HG02943 (cell line): ENCODE data around the gene DHDDS.

Source experiments
- ATAC-seq: cut with Tn5 transposase; IDR thresholded peaks from one replicate; pipeline ENCODE4 v1.9.1; 2021; ENCODE audit warnings: mild to moderate bottlenecking, low read depth, moderate library complexity; ENCODE audit not compliant: unreplicated experiment

The DHDDS gene

DNA sequence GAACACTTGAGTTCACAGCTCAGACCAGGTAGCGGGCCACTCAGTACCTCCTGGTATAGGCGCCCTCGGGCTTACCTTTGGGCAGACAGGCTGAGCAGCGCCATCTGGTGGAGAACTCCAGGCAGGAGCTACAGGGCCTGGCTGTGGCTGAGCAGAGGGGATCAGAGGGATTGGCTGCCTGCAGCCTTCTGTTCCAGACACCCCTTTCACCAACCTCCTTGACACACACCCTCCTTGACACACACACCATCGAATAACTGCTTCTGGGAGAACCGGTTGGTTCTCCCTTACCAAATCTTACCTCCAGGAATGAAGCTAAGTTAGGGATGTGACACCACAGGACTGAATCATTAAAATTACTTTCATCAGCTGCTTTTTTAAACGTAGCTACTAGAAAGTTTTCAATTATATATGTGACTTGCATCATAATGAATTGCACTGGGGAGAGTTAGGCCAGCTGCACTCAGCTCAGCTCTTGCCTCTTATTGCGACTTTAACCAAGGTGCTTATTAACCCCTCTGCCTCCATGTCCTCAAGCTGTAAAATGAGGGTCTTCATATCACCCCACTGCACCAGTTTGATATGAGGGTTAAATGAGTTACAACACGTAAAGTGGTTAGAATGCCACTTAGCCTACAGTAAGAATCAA, 14.9 kb upstream of the DHDDS start:
- no peak for ATAC-seq

DNA sequence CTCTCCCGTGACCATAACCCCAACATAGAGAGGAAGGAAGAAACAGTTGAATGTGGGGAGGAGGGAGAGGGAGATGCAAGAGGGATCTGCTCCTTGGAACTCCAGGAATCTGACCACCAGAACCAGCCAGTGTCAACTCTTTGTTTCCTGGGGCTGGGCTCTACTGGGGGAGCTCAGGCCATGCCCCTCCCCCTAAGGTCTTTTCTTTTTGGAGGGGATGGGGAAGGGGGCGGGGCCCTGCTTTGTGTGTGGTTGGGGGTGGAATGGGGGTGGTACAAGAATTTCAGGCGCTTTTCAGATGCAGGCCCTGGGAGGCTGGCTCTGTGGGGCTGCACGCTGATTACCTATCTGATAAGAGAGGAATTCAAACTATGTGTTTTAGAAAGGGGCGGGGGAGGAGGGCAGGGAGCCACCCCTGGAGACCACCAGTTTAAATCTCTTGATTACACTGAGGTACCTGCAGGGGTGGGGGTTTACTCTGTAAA, 13.2 kb upstream of the DHDDS start:
- no peak for ATAC-seq

DNA sequence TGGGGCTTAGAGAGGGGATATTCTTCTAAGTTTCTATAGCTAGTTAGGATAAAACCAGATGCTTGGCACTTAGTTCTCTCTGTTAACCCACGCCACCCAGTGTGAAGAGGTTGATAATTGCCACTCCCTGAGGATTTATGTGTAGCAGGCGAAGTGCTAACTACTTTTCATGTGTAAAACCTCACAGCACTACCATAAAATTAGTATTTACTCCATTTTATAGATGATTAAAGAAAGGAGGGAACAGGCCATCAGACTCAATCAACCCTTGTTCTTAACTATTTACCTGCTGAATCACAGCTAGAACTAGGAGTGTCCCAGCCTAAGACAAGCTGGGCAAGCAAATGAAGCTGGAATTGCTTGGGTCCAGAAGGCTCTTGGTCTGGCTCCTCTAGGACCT, 12.6 kb upstream of the DHDDS start:
- no peak for ATAC-seq

DNA sequence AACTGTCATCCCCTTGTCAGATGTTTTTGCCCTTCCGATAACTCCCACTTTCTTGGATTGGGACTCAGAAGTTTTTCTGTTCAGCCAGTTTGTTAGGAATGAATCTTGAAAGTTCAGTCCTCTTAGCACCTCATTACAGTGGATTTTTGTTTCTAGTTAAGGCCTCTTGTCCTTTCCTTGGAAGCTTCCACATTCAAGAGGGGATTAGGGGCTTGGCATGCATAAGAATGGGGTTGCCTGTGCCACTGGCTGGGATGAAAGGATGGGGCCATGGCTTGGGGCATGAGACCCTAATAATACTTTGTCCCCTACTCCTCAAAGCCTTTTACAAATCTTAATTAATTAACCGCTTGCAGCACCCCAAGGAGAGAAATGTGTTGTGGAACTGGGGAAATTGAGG, 2.4 kb upstream of the DHDDS start:
- no peak for ATAC-seq

DNA sequence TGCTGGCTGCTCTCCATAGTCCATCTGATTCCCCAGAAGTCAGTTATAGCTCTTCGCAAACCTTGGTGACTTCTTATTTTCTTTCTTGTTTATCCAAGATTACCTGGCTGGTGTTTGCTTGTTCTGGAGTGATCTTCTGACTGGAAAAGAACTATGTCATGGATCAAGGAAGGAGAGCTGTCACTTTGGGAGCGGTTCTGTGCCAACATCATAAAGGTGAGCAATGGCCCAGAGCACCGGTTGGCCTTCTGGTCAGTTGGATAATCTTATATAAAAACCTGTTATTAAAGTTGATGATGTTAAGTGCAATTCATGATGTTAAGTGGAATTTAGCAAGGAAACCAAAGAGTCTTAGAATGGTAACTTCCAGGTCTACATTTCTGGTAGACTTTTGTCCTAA, 672 bp downstream of the DHDDS start:
- ATAC-seq, result no peak

DNA sequence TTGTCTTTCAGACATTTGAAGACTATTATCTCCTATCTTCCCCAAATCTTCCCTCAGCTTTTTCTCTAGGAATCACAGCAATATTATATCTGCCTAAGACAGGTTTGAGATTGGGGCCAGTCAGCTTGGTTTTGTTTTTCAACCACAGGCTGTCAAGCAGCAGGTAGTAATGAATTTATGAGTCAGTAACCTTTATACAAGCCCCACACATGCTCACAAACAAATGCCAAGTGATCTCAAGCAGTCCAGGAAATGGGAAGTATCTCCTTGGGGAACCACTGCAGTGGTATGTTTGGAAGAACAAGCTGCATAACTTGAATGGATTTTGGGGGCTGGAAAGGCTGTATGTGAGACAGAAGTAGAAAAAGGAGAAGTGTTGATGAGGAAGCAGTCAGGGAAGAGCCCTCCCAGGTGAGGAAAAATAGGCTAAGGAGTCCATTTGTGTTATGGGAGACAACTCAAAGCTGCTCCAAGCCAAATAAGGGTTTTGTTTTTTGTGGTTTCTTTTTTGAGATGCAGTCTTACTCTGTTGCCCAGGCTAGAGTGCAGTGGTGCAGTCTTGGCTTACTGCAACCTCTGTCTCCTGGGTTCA, 2.1 kb downstream of the DHDDS start:
- ATAC-seq, result no peak

DNA sequence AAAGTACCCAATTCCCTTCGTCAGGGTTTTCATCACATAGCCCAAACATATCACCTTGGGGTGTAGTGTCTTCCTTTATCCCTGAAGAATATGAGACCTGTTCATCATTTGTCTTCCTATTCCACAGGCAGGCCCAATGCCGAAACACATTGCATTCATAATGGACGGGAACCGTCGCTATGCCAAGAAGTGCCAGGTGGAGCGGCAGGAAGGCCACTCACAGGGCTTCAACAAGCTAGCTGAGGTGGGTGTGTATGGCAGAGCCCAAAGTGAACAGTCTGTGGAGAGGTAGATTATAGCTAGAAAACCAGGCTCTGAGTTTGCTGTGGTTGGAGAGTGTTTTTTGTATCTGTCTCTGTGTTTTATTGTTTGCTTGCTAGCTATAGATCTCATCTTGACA, 5.9 kb downstream of the DHDDS start:
- ATAC-seq, result no peak

DNA sequence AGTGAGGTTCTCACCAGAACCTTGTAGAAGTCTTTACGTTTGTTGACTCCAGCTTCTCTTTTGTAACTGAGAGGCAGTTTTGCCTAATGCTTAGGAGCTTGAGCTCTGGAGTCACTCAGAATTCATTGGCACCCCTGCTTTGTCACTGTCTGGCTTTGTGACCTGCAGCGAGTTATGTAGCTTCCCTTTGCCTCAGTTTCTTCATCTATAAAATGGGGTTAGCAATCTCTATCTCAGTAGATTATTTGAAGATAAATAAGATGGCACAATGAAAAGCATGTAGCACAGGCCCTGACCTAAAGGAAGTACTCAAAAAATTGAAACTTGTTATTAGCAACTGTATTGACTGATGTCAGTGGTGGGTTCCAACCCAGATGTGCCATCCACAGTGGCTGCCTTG, 8.1 kb downstream of the DHDDS start:
- ATAC-seq, result no peak

DNA sequence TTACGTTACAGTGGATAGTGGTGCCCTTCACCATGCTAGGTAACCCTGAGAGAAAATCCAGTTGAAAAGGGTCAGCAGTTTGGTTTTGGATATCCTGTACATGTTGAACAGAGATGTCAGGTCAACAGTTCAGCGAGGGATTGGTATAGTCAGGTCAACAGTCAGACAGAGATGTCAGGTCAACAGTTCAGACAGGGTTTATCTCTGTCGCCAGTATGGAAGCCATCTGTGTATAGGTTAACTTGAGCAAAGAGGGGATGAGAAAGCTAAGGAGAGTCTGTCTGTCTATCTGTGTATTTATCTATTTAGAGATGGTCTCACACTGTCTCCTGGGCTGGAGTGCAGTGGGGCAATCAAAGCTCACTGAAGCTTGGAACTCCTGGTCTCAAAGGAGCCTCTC, 17.7 kb downstream of the DHDDS start:
- ATAC-seq, result no peak

DNA sequence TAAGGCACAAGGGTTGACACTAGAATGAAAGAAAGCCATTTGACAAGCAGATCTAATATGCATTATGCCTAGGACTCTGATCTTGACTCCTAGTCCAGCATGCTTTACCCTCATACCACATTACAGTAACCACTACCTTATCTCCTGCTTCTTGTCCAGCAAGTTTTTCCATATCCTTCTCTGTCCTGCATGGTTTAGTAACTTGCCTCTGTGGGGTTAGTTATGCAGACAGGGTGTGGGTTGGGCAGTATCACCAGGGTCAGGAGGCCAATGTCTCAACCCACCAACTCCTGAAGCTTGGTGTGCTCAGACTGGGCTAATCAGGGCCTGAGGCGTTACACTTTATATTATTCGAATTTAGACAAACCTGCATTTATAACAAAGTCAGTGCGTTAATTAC, 18.8 kb downstream of the DHDDS start:
- no peak for ATAC-seq

DNA sequence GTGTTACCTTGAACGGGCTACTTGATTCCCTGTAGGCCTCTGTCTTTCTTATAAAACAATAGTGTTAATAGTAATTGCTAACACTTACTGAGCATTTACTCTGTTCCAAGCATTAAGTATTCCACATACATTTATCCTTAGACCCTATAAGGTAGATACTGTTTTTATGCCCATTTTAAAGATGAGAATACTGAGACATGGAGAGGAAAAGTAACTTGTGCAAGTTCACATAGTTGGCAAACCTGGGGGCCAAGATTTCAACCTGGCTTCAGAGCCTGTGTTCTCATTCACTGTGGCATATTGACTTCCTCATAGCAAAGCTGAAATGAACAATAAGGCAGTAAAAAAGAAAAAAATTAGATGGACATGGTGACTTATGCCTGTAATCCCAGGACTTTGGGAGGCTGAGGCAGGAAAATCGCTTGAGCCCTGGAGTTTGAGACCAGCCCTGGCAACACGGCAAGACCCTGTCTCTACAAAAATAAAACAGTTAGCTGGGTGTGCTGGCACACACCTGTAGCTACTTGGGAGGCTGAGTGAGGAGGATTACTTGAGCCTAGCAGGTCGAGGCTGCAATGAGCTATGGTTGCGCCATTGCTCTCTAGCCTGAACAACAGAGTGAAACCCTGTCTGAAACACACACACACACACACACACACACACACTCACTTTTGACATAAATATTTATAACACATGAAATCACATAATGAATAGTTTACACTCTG, 20.5 kb downstream of the DHDDS start:
- ATAC-seq, result no peak

DNA sequence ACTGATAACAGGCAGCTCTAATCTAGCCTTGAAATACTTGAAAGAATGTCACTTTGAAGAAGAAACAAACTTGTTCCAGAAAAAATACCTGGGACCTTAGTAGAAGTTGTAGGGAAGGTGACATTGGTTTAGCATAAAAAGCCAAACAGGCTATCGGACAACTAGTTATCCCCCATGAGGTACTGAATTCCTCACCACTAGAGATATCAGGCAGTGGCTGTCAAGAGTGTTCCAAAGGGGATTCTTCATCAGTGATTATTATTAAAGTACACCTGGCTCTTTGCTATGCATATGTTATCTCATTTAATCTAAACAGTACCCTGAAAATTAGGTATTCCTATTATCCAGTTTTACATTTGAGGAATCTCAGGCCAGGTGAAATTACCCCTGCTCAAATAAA, 27.0 kb downstream of the DHDDS start:
- no peak for ATAC-seq

DNA sequence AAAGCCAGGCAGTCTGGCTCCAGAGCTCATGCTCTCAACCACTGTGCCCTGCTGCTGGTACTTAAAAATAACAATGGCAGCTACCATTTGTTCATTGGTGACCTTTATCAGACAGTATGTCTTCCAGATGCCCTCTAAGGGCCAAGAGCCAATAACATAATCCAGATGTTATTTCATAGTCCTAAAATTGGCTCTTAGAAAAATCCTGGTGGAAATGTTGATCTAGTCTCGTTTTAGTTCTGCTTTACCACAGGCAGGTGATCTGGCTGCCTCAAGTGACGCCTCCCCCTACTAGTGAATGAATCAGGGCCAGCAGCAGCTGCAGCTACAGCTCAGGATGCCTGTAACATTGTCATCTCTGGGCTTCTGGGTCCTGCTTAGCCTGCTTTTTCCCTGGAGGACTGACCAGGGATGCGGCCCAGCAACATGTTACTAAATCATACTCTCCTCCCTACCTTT, 27.5 kb downstream of the DHDDS start:
- no peak for ATAC-seq

DNA sequence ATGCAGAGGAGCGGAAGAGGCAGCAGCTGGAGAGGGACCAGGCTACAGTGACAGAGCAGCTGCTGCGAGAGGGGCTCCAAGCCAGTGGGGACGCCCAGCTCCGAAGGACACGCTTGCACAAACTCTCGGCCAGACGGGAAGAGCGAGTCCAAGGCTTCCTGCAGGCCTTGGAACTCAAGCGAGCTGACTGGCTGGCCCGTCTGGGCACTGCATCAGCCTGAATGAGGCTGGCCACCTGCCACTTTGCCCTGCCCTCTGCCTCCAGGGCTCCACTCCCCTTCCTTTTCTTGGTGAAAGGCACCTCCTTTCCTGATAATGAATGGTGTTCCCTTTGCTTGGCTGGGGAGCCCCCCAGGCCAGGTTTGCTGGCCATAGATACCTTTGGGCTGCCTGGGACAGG, 36.8 kb downstream of the DHDDS start:
- no peak for ATAC-seq

DNA sequence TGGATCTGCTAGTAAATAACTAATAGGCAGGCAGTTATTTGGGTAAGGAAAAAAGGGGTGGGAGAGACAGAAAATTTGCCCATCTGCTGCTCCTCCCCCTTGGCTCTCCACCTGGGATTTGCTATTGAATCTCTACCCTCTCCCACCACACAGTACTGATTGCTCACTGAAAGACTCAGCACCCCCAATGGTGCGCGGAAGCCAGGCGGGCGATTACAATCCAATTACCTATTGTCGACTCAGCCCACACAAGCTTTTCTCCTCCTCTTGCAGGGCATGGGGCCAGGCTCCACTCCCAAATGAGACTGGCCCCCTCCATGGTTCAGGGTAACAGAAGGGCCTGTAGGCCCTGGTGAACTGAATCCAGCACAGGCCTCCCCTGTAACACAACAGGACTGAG, 37.4 kb downstream of the DHDDS start:
- no peak for ATAC-seq

DNA sequence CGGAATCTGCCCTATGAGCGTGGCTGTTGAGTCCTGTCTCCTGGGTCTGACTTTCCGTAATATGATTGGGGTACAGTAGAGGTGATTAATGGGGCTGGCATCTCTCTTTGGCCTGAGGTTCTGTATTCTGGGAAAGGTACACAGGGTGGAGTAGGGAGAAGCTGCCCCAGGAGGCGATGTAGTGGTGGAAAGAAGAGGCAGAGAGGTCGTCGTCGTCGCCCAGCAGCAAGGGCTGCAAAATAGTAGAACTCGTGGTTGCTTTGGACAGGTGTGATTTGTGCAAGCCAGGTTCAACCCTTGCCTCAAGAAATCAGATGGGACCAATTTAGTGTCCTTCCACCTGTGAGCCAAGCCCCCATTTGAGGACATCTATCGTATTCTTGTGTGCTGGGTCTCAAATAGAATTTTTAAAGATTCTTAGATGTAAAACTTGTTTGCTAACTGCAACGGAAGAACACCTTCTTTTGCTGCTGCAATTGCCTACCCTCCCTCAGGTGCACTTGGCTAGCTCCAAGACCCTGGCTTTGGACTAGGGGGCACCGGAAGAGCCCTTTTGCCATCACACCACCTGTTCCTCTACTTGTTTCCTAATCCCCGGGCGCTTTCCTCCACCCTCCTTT, 38.9 kb downstream of the DHDDS start:
- no peak for ATAC-seq

DNA sequence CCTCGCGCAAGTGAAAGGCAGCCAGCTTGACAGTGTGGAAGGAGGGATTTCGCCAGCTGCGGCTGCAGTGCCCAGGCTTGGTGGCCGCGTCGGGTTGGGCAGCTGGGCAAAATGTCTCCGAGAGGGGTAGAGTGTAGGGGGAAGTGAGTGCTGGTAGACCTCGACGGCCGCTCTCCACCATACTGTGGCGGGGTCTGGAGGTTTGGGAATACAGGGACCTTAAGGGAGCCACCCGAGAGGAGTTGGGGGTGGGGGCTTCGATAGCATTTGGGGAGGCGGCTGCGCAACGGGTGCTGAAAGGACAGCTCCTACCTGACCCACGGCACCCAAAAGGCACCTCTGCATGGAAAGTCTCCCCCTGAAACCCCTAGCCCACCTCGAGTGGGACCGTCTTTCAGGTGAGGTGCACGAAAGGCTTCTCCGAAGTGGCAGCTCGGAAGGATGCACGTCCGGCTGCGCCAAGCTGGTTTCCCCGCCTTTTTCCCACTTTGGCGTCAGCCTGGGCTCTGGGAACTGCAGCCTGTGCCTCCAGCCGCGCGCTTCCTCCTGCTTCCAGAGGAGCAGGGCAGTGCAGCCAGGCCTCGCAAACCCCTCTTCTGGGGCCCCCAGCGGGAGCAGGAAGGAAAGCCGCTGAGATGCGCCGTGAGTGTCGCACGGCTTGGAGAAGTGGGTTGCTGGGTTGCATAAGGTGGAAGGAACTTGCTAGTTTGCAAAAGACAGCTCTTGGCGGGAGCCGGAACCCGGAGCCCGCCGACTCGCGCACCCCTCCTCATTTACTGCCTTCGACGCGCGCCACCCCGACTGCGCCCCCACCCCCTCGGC, 39.6 kb downstream of the DHDDS start:
- peak; percentile 5 for ATAC-seq

DNA sequence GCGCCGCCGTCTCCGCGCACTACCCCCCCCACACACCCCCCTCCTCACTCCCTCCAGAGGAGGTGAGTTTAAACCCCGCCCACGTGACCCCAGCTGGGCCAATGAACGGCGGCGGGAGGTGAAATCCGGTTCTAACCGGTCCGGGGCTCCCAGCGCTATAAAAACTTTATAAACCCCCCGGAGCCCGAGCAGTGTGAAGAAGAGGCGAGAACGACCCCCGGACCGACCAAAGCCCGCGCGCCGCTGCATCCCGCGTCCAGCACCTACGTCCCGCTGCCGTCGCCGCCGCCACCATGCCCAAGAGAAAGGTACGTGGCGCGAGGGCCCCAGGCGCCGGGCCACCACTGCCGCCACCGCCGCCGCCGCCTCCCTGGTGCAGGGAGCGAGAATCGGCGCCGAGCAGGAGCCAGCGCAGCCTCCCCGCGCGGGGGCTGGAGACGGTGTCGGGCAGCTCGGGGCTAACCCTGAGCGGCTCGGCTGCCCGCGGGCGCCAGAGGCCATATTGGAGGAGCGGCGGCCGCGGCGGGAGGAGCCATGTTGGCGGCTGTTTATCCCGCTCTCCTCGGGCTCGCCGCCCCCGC, 40.3 kb downstream of the DHDDS start, which contains the start of gene HMGN2:
HMGN2 (plus strand) TSS at position 121 of the 581 bp plus-strand sequence; CDS start at position 294, 173 bp downstream.
- peak; percentile 49 for ATAC-seq

DNA sequence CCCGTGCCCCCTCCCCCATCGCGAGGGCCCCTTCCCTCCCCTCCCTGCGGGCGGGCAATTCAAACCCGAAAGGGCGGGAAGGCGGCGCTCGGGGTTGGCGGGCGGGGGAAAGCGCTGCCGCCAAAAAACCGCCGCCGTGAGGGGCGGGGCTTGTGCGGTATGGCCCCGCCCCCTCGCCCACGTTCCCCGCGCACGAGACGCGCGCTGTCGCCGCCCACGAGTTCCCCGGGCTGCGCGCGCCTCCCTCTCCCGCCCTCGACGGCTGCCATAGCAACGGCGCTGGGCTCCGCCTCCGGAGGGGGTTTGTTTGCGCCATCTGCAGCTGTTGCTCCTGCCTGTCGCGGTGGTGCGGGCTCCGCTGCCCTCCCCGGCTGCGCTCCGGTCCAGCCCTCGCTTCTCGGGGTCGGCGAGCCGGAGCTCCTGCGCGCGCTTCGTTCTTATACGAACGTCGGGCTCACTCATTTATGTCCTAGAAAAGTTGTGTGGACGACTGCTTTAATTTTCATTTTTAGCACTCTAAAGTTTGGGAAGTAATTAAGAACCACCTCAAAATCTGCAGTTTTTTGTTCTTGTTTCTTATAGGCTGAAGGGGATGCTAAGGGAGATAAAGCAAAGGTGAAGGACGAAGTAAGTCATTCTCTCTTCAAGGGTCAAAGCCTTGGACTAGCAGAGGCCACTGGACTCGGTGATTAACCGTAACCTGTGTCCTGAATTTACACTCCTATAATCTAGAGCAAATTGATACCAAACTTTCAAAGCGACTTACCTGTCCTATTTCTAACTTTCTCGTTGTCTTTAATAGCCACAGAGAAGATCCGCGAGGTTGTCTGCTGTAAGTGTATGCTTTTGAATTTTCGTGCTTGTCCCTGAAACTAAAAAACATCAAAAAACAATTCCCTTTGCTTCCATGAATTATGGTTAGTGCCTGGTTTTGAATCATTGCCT, 41.1 kb downstream of the DHDDS start:
- peak; percentile 73 for ATAC-seq
